K562 (cell line): ENCODE measurements around the gene ATG10. TPM values are rescaled to one million over a fixed set of nuclear protein-coding genes. Genes with fewer than 3 reads are reported as not detected.

Source experiments
- ADNP ChIP-seq: fragments of 200-800 bp; sonication (Bioruptor generic); IDR thresholded peaks from 2 replicates; pipeline ENCODE4 v1.6.1; 2016; ENCODE audit warnings: missing genetic modification characterization, missing compliant biosample characterization
- BCL6 ChIP-seq: fragments of 250-450 bp; sonication (Bioruptor Pico); IDR thresholded peaks from 2 replicates; pipeline ENCODE4 v1.4.0; 2020
- CBFA2T3 ChIP-seq: fragments of 450-650 bp; IDR thresholded peaks from 2 replicates; pipeline ENCODE4 v1.6.1; 2017
- COPS2 ChIP-seq: fragments of 450-650 bp; conservative IDR thresholded peaks from 2 replicates; pipeline ENCODE4 v1.6.1; 2016; ENCODE audit warnings: mild to moderate bottlenecking, moderate library complexity
- DPF2 ChIP-seq: fragments of 450-650 bp; IDR thresholded peaks from 2 replicates; pipeline ENCODE4 v1.6.1; 2016
- ETS2 ChIP-seq: IDR thresholded peaks from 2 replicates; pipeline ENCODE4 v1.6.1; 2016; ENCODE audit warnings: borderline replicate concordance, missing genetic modification characterization, mild to moderate bottlenecking, moderate library complexity, missing compliant biosample characterization; ENCODE audit not compliant: poor library complexity, severe bottlenecking
- FOXA3 ChIP-seq, 2 experiments: fragments of 450-650 bp in 1 of 2; sonication (generic) in 1 of 2; formaldehyde crosslinking; IDR thresholded peaks in 1 of 2; conservative IDR thresholded peaks in 1 of 2; 2 replicates each; pipeline versions ENCODE4 v1.4.0 to v1.8.0; 2020 to 2022; ENCODE audit warnings: mild to moderate bottlenecking in 2 of 2, missing genetic modification reagents in 1 of 2
- GATAD2B ChIP-seq: fragments of 450-650 bp; IDR thresholded peaks from 2 replicates; pipeline ENCODE4 v1.6.1; 2017; ENCODE audit warnings: mild to moderate bottlenecking, borderline replicate concordance
- MITF ChIP-seq: IDR thresholded peaks from 2 replicates; pipeline ENCODE4 v1.6.1; 2014; ENCODE audit warnings: antibody characterized with exemption
- MTA2 ChIP-seq: fragments of 450-650 bp; IDR thresholded peaks from 2 replicates; pipeline ENCODE4 v1.6.1; 2016; ENCODE audit warnings: low read depth
- NFIX ChIP-seq: fragments of 250-450 bp; sonication (Bioruptor Pico); IDR thresholded peaks from 2 replicates; pipeline ENCODE4 v1.4.0; 2020; ENCODE audit warnings: low read depth, mild to moderate bottlenecking, moderate library complexity
- TSC22D4 ChIP-seq: fragments of 450-650 bp; IDR thresholded peaks from 2 replicates; pipeline ENCODE4 v1.6.1; 2016; ENCODE audit warnings: missing genetic modification characterization, missing biosample characterization, control low read depth
- ZBED1 ChIP-seq: IDR thresholded peaks from 2 replicates; pipeline ENCODE4 v1.6.1; 2014
- ZNF124 ChIP-seq: sonication (generic); formaldehyde crosslinking; IDR thresholded peaks from 2 replicates; pipeline ENCODE4 v1.8.1; 2022; ENCODE audit warnings: missing genetic modification reagents
- ZNF212 ChIP-seq: fragments of 450-650 bp; formaldehyde crosslinking; IDR thresholded peaks from 2 replicates; pipeline ENCODE4 v1.4.0; 2020; ENCODE audit warnings: mild to moderate bottlenecking
- ZNF224 ChIP-seq: sonication (generic); formaldehyde crosslinking; IDR thresholded peaks from 2 replicates; pipeline ENCODE4 v1.8.0; 2022; ENCODE audit warnings: mild to moderate bottlenecking, missing genetic modification reagents
- ZNF232 ChIP-seq: sonication (generic); formaldehyde crosslinking; IDR thresholded peaks from 2 replicates; pipeline ENCODE4 v1.8.0; 2022; ENCODE audit warnings: mild to moderate bottlenecking, missing genetic modification reagents
- ZSCAN32 ChIP-seq: fragments of 450-650 bp; formaldehyde crosslinking; IDR thresholded peaks from 2 replicates; pipeline ENCODE4 v1.4.0; 2020; ENCODE audit warnings: mild to moderate bottlenecking, moderate library complexity
- polyA plus RNA-seq, 8 experiments: library from polyadenylated mRNA; depleted of rRNA in 4 of 8; stranded (reverse) in 5 of 8; unstranded in 3 of 8; fragments of >200 nt; fragmentation: Nextera tagmentation in 2 of 8; fragmentation: Illumina TruSeq in 1 of 8; extraction: Ambion mirVana in 2 of 8; extraction: Trizol in 1 of 8; gene quantifications; 2 replicates each; pipeline versions ENCODE4 v1.2.1 to v1.2.3, GENCODE V29; 2011 to 2014; ENCODE audit warnings: inconsistent platforms in 1 of 8, missing spikeins in 1 of 8
- total RNA-seq, 7 experiments: library from RNA; depleted of rRNA in 6 of 7; stranded (reverse); fragments of >200 nt in 6 of 7; fragmentation: Illumina TruSeq in 2 of 7; extraction: Trizol in 2 of 7; gene quantifications; 2 replicates each; pipeline versions ENCODE4 v1.2.1 to v1.2.3, GENCODE V29; 2011 to 2021; ENCODE audit warnings: low replicate concordance in 1 of 7
- TF ChIP-seq, protein P1 (sequence below), 2 experiments: fragments of 450-650 bp; formaldehyde crosslinking in 1 of 2; IDR thresholded peaks; 2 replicates each; pipeline versions ENCODE4 v1.4.0 to v1.6.1; 2014 to 2020; ENCODE audit warnings: mild to moderate bottlenecking in 2 of 2, borderline replicate concordance in 1 of 2, low read depth in 1 of 2

Gene ATG10
- total and polyA plus RNA-seq, 9 of the 15 experiments (the other 6 are each of a cell fraction or from before 2014, with no cell fraction given): 7.0 to 18.8 (median 14.6) TPM

GRCh38 chr5:82277987-82278710, 306.3 kb downstream of the ATG10 start, which contains the start of gene RPS23 (continued):
- TF ChIP-seq DPF2: no peak
- no peak for TF ChIP-seq MITF
- TF ChIP-seq COPS2: no peak
- TF ChIP-seq CBFA2T3: no peak
- TF ChIP-seq BCL6 (CRISPR knock-in tag): no peak
- no peak for TF ChIP-seq ETS2 (tag)
- TF ChIP-seq TSC22D4 (tag): no peak
- no peak for TF ChIP-seq ADNP (tag)
- TF ChIP-seq, protein P1, sequence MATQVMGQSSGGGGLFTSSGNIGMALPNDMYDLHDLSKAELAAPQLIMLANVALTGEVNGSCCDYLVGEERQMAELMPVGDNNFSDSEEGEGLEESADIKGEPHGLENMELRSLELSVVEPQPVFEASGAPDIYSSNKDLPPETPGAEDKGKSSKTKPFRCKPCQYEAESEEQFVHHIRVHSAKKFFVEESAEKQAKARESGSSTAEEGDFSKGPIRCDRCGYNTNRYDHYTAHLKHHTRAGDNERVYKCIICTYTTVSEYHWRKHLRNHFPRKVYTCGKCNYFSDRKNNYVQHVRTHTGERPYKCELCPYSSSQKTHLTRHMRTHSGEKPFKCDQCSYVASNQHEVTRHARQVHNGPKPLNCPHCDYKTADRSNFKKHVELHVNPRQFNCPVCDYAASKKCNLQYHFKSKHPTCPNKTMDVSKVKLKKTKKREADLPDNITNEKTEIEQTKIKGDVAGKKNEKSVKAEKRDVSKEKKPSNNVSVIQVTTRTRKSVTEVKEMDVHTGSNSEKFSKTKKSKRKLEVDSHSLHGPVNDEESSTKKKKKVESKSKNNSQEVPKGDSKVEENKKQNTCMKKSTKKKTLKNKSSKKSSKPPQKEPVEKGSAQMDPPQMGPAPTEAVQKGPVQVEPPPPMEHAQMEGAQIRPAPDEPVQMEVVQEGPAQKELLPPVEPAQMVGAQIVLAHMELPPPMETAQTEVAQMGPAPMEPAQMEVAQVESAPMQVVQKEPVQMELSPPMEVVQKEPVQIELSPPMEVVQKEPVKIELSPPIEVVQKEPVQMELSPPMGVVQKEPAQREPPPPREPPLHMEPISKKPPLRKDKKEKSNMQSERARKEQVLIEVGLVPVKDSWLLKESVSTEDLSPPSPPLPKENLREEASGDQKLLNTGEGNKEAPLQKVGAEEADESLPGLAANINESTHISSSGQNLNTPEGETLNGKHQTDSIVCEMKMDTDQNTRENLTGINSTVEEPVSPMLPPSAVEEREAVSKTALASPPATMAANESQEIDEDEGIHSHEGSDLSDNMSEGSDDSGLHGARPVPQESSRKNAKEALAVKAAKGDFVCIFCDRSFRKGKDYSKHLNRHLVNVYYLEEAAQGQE (IDR thresholded peaks at IDR 0.05; ENCODE audit: borderline replicate concordance): no peak
- TF ChIP-seq, protein P1 (CRISPR knock-in tag; IDR thresholded peaks at IDR 0.05; ENCODE audit: low read depth): no peak
- no peak for TF ChIP-seq ZNF212 (CRISPR knock-in tag)
- TF ChIP-seq ZBED1: peak; percentile 38; the same call in 1 of the 2 replicates
- no peak for TF ChIP-seq NFIX (CRISPR knock-in tag)
- no peak for TF ChIP-seq GATAD2B
- no peak for TF ChIP-seq ZNF124 (CRISPR knock-in tag)
- TF ChIP-seq FOXA3 (CRISPR knock-in tag; conservative IDR thresholded peaks at IDR 0.05 in 1 of 2, IDR thresholded peaks at IDR 0.05 in 1 of 2): peak in 1 of 2 experiments; percentile 53; a peak in 1 of 4 replicates
- TF ChIP-seq ZNF224 (CRISPR knock-in tag): no peak; the same call in 1 of the 2 replicates
- TF ChIP-seq ZNF232 (CRISPR knock-in tag): 0 out of 2 replicates have a peak, but pooled peaks have one; percentile 8
- TF ChIP-seq ZSCAN32: no peak
- TF ChIP-seq MTA2: no peak
